ENCODE results near the gene THRSP.

The THRSP gene

GRCh38 chr11:78110830-78111229 is 47.2 kb downstream of the THRSP start:
- TF ChIP-seq YY1 (IDR thresholded peaks at IDR 0.05; ENCODE audit: low read depth) (no peak), NFIC (IDR thresholded peaks at IDR 0.05) (no peak), REST (IDR thresholded peaks at IDR 0.05; ENCODE audit: low read depth) (no peak), FOXM1 (IDR thresholded peaks at IDR 0.05; ENCODE audit: borderline replicate concordance, low read depth) (no peak), TAF1 (IDR thresholded peaks at IDR 0.05; ENCODE audit: low read depth) (no peak), CREB1 (IDR thresholded peaks at IDR 0.05; ENCODE audit: low read depth) (no peak), EP300 (IDR thresholded peaks at IDR 0.05; ENCODE audit: borderline replicate concordance) (no peak), CEBPB (IDR thresholded peaks at IDR 0.05) (no peak), ZBTB7A (IDR thresholded peaks at IDR 0.05; ENCODE audit: low read depth) (no peak), USF1 (IDR thresholded peaks at IDR 0.05) (no peak), EGR1 (IDR thresholded peaks at IDR 0.05) (no peak), TCF12 (IDR thresholded peaks at IDR 0.05; ENCODE audit: low read depth) (no peak)

GRCh38 chr11:78111298-78111697 is 47.6 kb downstream of the THRSP start:
- no peak for TF ChIP-seq TEAD4 (IDR thresholded peaks at IDR 0.05)

- TF ChIP-seq EP300 (IDR thresholded peaks at IDR 0.05; ENCODE audit: borderline replicate concordance), result no peak
- TF ChIP-seq RAD21 (IDR thresholded peaks at IDR 0.05; ENCODE audit: low read depth), result no peak
- no peak for TF ChIP-seq FOXM1 (IDR thresholded peaks at IDR 0.05; ENCODE audit: borderline replicate concordance, low read depth)
- TF ChIP-seq USF1 (IDR thresholded peaks at IDR 0.05), result no peak
- TF ChIP-seq TCF12 (IDR thresholded peaks at IDR 0.05; ENCODE audit: low read depth), result no peak
- TF ChIP-seq CEBPB (IDR thresholded peaks at IDR 0.05), result no peak
- no peak for TF ChIP-seq YY1 (IDR thresholded peaks at IDR 0.05; ENCODE audit: low read depth)
- no peak for TF ChIP-seq NFIC (IDR thresholded peaks at IDR 0.05)
- no peak for TF ChIP-seq TAF1 (IDR thresholded peaks at IDR 0.05; ENCODE audit: low read depth)
- no peak for TF ChIP-seq REST (IDR thresholded peaks at IDR 0.05; ENCODE audit: low read depth)
- no peak for TF ChIP-seq EGR1 (IDR thresholded peaks at IDR 0.05)
- no peak for TF ChIP-seq CREB1 (IDR thresholded peaks at IDR 0.05; ENCODE audit: low read depth)
- TF ChIP-seq ZBTB7A (IDR thresholded peaks at IDR 0.05; ENCODE audit: low read depth), result no peak
- TF ChIP-seq MAX (IDR thresholded peaks at IDR 0.05), result no peak
These were observed 49.1 kb downstream of the THRSP start for GRCh38 chr11:78112582-78113275.
